ENCODE results near the gene NDUFB10.

NDUFB10 gene

GRCh38 chr16:1942810-1943726 lies 16.3 kb upstream of the NDUFB10 start, which contains the start of gene MSRB1:
MSRB1 (minus strand) TSS chr16:1943199; CDS start chr16:1943156, 43 bp downstream.
- peak within 1 kb of the TSS; percentile 89 for H3K4me3 ChIP-seq (replicated peaks; ENCODE audit: low read depth, low read length)
- TF ChIP-seq CTCF (IDR thresholded peaks at IDR 0.05; ENCODE audit: low read length, missing control alignments), result no peak
- DNase-seq (ENCODE audit: low read depth), result peak; percentile 98

GRCh38 chr16:1944612-1945199 lies 14.6 kb upstream of the NDUFB10 start:
- TF ChIP-seq CTCF (IDR thresholded peaks at IDR 0.05; ENCODE audit: low read length, missing control alignments), result no peak
- no peak overlapping the region for H3K4me3 ChIP-seq (replicated peaks; ENCODE audit: low read depth, low read length)
- no peak for DNase-seq (ENCODE audit: low read depth)

- TF ChIP-seq CTCF (IDR thresholded peaks at IDR 0.05; ENCODE audit: low read length, missing control alignments), result no peak
- no peak overlapping the region for H3K4me3 ChIP-seq (replicated peaks; ENCODE audit: low read depth, low read length)
- no peak for DNase-seq (ENCODE audit: low read depth)
These were observed 13.6 kb upstream of the NDUFB10 start for GRCh38 chr16:1945559-1946391.

GRCh38 chr16:1946495-1947368 lies 12.6 kb upstream of the NDUFB10 start:
- no peak overlapping the region for H3K4me3 ChIP-seq (replicated peaks; ENCODE audit: low read depth, low read length)
- no peak for DNase-seq (ENCODE audit: low read depth)
- TF ChIP-seq CTCF (IDR thresholded peaks at IDR 0.05; ENCODE audit: low read length, missing control alignments), result no peak

- no peak overlapping the region for H3K4me3 ChIP-seq (replicated peaks; ENCODE audit: low read depth, low read length)
- no peak for DNase-seq (ENCODE audit: low read depth)
- TF ChIP-seq CTCF (IDR thresholded peaks at IDR 0.05; ENCODE audit: low read length, missing control alignments), result no peak
These were observed 12.0 kb upstream of the NDUFB10 start for GRCh38 chr16:1947369-1947670.

GRCh38 chr16:1949507-1949906 lies 9.8 kb upstream of the NDUFB10 start:
- no peak for TF ChIP-seq CTCF (IDR thresholded peaks at IDR 0.05; ENCODE audit: low read length, missing control alignments)
- H3K4me3 ChIP-seq (replicated peaks; ENCODE audit: low read depth, low read length), result no peak overlapping the region
- no peak for DNase-seq (ENCODE audit: low read depth)
